GM19452 (cell line): ENCODE data around the gene PIP5K1B.
A peak's percentile ranks its signal among the peaks of the same experiment; 100 is the strongest.

Source experiments
- ATAC-seq: cut with Tn5 transposase; IDR thresholded peaks from one replicate; pipeline ENCODE4 v1.9.1; 2021; ENCODE audit not compliant: unreplicated experiment

The PIP5K1B gene

DNA sequence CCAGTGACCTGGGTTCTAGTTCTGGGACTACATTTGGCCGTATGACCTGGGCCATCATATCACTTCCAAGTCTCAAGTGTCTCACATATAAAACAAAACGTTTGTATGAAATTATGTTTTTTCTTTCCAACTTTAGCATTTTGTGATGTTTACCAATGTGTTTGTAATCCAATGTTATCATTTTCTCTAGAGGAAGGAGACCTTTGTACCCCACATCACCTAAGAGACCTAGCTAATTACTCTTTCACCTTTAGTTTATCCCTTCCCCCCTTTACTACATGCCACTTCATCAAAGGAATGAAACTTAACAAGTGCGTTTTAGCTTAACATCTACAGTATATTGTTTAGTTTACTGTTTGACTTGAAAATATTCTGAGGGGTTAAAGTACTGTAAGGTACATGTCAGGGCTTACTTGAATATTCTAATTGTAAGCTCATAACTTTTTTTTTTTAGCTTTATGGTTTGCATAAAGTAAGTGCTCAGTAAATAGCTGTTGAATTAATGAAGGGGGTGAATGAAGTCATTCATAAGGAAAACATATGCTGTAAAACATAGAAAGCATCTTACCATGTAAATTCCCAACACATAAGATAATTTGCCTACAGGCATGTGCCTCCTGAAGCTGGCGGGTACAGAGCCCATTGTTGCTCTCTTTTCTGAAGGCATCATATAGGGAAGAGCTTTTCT lies 2.9 kb downstream of the PIP5K1B start:
- no peak for ATAC-seq

GRCh38 chr9:68708513-68708912 lies 3.5 kb downstream of the PIP5K1B start:
- ATAC-seq = no peak

DNA sequence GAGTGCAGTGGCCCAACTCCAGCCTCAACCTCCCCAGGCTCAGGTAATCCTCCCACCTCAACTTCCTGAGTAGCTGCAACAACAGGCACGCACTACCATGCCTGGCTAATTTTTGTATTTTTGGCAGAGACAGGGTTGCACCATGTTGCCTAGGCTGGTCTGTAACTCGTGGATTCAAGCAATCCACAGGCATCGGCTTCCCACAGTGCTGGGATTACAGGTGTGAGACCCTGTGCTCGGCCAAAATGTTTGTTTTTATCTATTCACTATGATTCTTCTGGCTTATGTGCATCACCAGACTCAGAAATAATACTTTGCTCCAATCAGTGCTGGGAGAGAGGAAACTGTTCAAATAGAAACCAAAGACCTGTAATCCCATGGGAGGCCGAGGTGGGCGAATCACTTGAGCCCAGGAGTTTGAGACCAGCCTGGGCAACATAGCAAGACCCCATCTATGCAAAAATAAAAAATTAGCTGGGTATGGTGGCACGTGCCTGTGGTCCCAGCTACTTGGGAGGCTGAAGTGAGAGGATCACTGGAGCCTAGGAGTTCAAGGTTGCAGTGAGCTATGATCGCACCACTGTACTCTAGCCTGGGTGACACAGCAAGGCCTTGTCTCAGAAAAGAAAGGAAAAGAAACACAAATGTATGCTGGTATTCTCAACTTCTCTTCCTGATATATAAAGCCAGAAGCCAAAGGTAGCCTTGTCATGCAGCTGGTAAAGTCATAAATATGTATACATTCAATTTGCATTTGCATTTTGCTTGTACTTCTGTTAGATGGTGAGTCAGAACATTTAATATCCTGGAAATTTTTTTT lies 4.5 kb downstream of the PIP5K1B start:
- ATAC-seq = no peak

DNA sequence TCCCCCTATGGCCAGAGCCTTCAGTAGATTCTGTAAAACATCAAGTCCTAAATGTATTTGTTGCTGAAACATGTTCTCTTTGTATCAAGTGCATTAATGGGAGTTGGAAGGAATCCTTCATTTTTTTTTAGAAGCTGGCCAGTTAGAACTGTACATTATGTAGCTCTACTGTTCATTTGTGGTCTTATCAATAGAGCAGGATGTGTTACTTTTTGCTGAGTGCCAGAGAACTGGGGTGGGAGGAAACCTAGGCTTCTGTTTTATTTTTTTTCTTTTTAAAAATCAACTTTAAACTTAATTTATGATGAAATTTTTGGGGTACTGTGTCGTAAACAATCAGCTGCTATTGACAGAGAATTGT lies 5.1 kb downstream of the PIP5K1B start:
- no peak for ATAC-seq

- ATAC-seq = no peak
Observed at GRCh38 chr9:68711281-68711680, 6.2 kb downstream of the PIP5K1B start.

- no peak for ATAC-seq
Observed at GRCh38 chr9:68711932-68712331, 6.9 kb downstream of the PIP5K1B start.

GRCh38 chr9:68714416-68715180 lies 9.6 kb downstream of the PIP5K1B start:
- ATAC-seq = no peak

- ATAC-seq = no peak
Observed at GRCh38 chr9:68715181-68715456, 10.1 kb downstream of the PIP5K1B start.

GRCh38 chr9:68717552-68718443 lies 12.8 kb downstream of the PIP5K1B start:
- ATAC-seq = no peak

DNA sequence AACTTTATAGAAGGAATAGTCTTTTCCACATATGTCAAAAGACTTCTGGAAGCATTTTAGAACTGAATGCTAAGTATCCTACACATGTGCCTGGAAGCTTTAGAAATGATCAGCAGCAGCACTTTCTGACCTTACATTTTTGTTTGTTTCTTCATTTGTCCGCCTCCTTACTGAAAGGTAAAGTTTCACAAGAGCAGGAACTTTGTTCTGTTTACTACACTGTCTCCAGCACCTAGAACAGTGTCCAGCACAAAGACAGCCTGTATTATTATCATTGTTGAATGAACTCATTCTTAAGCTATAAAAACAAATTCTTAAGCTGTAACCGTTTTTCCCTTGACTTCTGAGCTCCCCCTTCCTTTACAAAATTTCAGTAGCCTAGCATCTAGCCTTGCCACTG lies 14.8 kb downstream of the PIP5K1B start:
- ATAC-seq = no peak

- no peak for ATAC-seq
Observed at GRCh38 chr9:68720656-68721313, 15.7 kb downstream of the PIP5K1B start.

DNA sequence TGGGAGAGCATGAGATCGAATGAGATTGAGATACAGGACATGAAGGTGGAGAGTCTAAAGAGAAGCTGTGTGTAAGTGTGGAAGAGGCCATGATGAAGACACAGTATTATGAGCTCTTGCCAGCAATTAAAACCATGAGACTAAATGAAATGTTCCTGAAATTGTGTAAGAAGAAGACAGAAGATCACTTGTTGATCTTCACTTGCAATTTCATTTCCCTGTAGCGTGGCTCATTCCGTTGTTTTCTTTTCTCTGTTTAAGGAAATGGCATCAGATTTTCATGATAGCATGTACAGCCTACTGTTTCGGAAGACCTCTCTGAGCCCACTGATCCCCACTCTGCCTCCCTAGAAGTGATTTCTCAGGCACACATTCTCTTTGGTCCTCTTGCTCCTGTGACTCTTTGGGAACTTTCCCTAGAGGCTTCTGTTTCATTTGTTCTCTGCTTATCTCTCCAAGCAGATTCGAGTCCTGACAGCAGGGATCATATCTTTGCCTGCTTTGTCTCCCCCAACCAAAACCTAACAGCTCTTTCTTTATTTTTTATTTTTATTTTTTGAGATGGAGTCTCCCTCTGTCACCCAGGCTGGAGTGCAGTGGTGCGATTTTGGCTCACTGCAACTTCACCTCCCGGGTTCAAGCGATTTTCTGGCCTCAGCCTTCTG lies 16.8 kb downstream of the PIP5K1B start:
- no peak for ATAC-seq

- no peak for ATAC-seq
Observed at GRCh38 chr9:68725070-68725469, 20.0 kb downstream of the PIP5K1B start.

GRCh38 chr9:68726489-68726888 lies 21.4 kb downstream of the PIP5K1B start:
- ATAC-seq = no peak

DNA sequence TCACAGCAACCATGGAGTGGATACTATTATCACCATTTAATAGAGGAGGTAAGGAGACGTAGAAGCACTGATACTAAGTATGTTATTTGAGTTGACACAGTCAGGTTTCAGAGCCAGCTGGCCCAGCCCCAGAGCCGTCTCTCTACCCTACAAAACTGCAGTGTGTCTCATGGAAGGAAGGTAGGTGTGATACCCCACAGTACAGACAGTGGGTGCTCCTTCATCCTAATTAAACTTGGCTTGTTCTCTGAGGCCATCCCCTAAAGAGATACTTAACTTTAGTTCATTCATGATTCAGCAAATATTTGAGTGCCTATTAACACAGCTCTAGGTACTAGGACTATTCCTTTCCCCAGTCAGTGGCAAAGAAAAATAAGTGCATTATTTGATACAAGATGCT lies 22.6 kb downstream of the PIP5K1B start:
- ATAC-seq = no peak

GRCh38 chr9:68728731-68729130 lies 23.7 kb downstream of the PIP5K1B start:
- peak; percentile 56 for ATAC-seq

- ATAC-seq = no peak
Observed at GRCh38 chr9:68730570-68731235, 25.7 kb downstream of the PIP5K1B start.

DNA sequence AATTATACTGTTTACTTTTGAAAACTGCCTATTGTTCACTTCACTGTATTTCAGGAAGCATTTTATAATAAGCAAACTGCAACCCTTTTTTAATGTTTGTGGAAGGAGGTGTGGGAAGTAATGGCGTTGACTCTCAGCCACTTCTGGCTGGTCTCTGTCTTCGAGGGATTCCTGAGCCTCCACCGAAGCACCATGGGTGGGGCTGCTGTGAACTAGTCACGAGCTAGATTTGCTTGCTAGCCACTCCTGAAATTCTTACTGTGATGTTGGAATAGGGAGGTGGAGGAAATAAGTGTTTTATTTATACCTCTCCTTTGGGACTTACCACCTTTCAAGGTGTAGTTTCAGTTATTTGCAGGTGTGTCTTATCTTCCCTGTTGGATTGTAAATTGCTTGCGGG lies 26.8 kb downstream of the PIP5K1B start:
- no peak for ATAC-seq

GRCh38 chr9:68732405-68733020 lies 27.5 kb downstream of the PIP5K1B start:
- no peak for ATAC-seq
